Erythroblast (primary cell): Measurements from ENCODE around the gene ZNF660.

Experiments
- GATA1 ChIP-seq: IDR thresholded peaks from 2 replicates; pipeline ENCODE4 v1.6.1; 2011; ENCODE audit warnings: low read depth, mild to moderate bottlenecking, control low read depth, low read length, moderate library complexity
- POLR2A ChIP-seq: IDR thresholded peaks from 2 replicates; pipeline ENCODE4 v1.6.1; 2011; ENCODE audit warnings: mild to moderate bottlenecking, low read length

DNA sequence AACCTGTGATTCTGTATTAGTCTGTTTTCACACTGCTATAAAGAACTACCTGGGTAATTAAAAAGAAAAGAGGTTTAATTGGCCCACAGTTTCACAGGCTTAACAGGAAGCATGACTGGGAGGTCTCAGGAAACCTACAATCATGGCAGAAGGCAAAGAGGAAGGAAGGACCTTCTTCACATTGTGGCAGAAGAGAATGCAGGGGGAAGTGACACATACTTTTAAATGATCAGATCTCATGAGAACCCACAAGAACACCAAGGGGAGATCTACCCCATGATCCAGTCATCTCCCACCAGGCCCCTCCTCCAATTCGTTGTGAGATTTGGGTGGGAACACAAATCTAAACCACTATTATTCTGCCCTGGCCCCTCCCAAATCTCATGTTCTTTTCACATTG, 23.7 kb upstream of the ZNF660 start:
- TF ChIP-seq POLR2A (no peak), GATA1 (no peak)
